ENCODE results near the gene C19orf53.
A peak's percentile ranks its signal among the peaks of the same experiment; 100 is the strongest.
"Not testable (repeated sequence)": the region's sequence is repeated elsewhere in the genome, so short reads cannot be mapped to it uniquely, and the experiment has no call there.

The C19orf53 gene

GRCh38 chr19:13774217-13775191, at the start of gene C19orf53:
Gene C19orf53 (plus strand): TSS chr19:13774456. CDS start chr19:13774478, 22 bp downstream.
- DNase-seq = peak; percentile 85

- DNase-seq = no peak
Observed at GRCh38 chr19:13726323-13726722, 47.9 kb upstream of the C19orf53 start.

- DNase-seq = no peak
Observed at GRCh38 chr19:13727798-13728197, 46.5 kb upstream of the C19orf53 start.

GRCh38 chr19:13729859-13730258, 44.4 kb upstream of the C19orf53 start:
- no peak for DNase-seq

- peak; percentile 94 for DNase-seq
Observed at GRCh38 chr19:13731147-13731964, 42.9 kb upstream of the C19orf53 start.

- no peak for DNase-seq
Observed at GRCh38 chr19:13732337-13732736, 41.9 kb upstream of the C19orf53 start.

- no peak for DNase-seq
Observed at GRCh38 chr19:13734751-13735150, 39.5 kb upstream of the C19orf53 start.

GRCh38 chr19:13738073-13738472, 36.2 kb upstream of the C19orf53 start:
- DNase-seq = no peak

- no peak for DNase-seq
Observed at GRCh38 chr19:13741893-13742292, 32.4 kb upstream of the C19orf53 start.

- DNase-seq = no peak
Observed at GRCh38 chr19:13742756-13743155, 31.5 kb upstream of the C19orf53 start.

GRCh38 chr19:13744174-13744573, 30.1 kb upstream of the C19orf53 start:
- DNase-seq = no peak

GRCh38 chr19:13747098-13747453, 27.2 kb upstream of the C19orf53 start:
- DNase-seq = no peak

GRCh38 chr19:13748169-13748828, 26.0 kb upstream of the C19orf53 start:
- DNase-seq = peak; percentile 9

GRCh38 chr19:13751436-13751835, 22.8 kb upstream of the C19orf53 start:
- no peak for DNase-seq

GRCh38 chr19:13753622-13754021, 20.6 kb upstream of the C19orf53 start:
- DNase-seq = not testable (repeated sequence)

GRCh38 chr19:13756210-13756609, 18.0 kb upstream of the C19orf53 start:
- DNase-seq = no peak

GRCh38 chr19:13757805-13758772, 16.2 kb upstream of the C19orf53 start:
- DNase-seq = no peak

GRCh38 chr19:13758795-13759194, 15.5 kb upstream of the C19orf53 start:
- no peak for DNase-seq

- no peak for DNase-seq
Observed at GRCh38 chr19:13761423-13761822, 12.8 kb upstream of the C19orf53 start.

GRCh38 chr19:13762635-13763235, 11.5 kb upstream of the C19orf53 start:
- DNase-seq = no peak

GRCh38 chr19:13763265-13763664, 11.0 kb upstream of the C19orf53 start:
- no peak for DNase-seq

All from NCI-H774 (cell line).